ENCODE measurements around the gene DAZAP2. TPM values are rescaled to one million over a fixed set of nuclear protein-coding genes. Genes with fewer than 3 reads are reported as not detected.
A peak's percentile ranks its signal among the peaks of the same experiment; 100 is the strongest.

Gene DAZAP2
- total and polyA plus RNA-seq, 9 of the 15 experiments (the other 6 are each of a cell fraction or from before 2014, with no cell fraction given) = 116 to 668 (median 227) TPM

- peaks cover 34% of the 10 kb centered on the region for H3K79me2 ChIP-seq (ENCODE audit: control insufficient read depth, insufficient read depth, low read length)
- POLR2A ChIA-PET = interaction anchor here (0.6 kb wide), 1 partner anchor 1115 kb away, joined by 4 read pairs; no protein-coding TSS in a partner anchor
- H2AFZ ChIP-seq (ENCODE audit: low read depth, low read length) = no peak overlapping the region
- FAIRE-seq (no peak), ATAC-seq (no peak), DNase-seq (ENCODE audit: extremely low read depth in 1 of 4, low spot score in 3 of 4) (no peak)
- no peaks in the 10 kb centered on the region for H3K27me3 ChIP-seq (ENCODE audit: control insufficient read depth in 2 of 2, insufficient read depth in 2 of 2, low read length in 2 of 2)
- H3K36me3 ChIP-seq (ENCODE audit: control insufficient read depth, insufficient read depth, low read length) = peaks cover 66% of the 10 kb centered on the region
- H4K20me1 ChIP-seq (replicated peaks; ENCODE audit: control insufficient read depth, insufficient read depth, low read length) = no peaks in the 10 kb centered on the region; the same call in 1 of the 2 replicates
- intact Hi-C loops (cut with micrococcal nuclease) (no loop called here), in situ Hi-C loops (cut with MboI) (no loop called here)
- no peaks in the 10 kb centered on the region for H3K9me1 ChIP-seq (ENCODE audit: control insufficient read depth, insufficient read depth, low read length)
- H3K4me1 ChIP-seq (replicated peaks in 1 of 2; ENCODE audit: control insufficient read depth in 2 of 2, insufficient read depth in 2 of 2, low read length in 2 of 2) = peaks cover 4 to 39% of the 10 kb centered on the region in 2 experiments
- H3K4me3 ChIP-seq = no peak overlapping the region
- H3K9me3 ChIP-seq (replicated peaks; ENCODE audit: control insufficient read depth, insufficient read depth, low read depth, low read length) = no peaks in the 10 kb centered on the region
- TSS peak; percentile 14 for BruUV-seq (replicated peaks)
- no peak overlapping the region for H3K4me2 ChIP-seq (ENCODE audit: insufficient read depth, low read length)
- H3K27ac ChIP-seq (ENCODE audit: extremely low read depth, low read depth, low read length) = no peak overlapping the region
- CTCF ChIA-PET (ENCODE audit: low intra/inter-chr PET ratio) = no interaction called here
- WGBS (ENCODE audit: insufficient coverage, low coverage, missing lambda C conversion rate) = 84% methylated on average over 7 of the region's 7 CpGs
- H3K9ac ChIP-seq (ENCODE audit: insufficient read depth in 1 of 2, low read depth in 2 of 2, low read length in 2 of 2) = no peak overlapping the region
- TF ChIP-seq E2F5 (CRISPR knock-in tag; IDR thresholded peaks at IDR 0.05) = no peak
- TF ChIP-seq USF2 (CRISPR knock-in tag; IDR thresholded peaks at IDR 0.05) = no peak
- TF ChIP-seq MCM5 (IDR thresholded peaks at IDR 0.05; ENCODE audit: low read depth) = no peak
- TF ChIP-seq SETDB1 (IDR thresholded peaks at IDR 0.05; ENCODE audit: low read length) = no peak
- no peak for TF ChIP-seq ZNF444 (CRISPR knock-in tag; IDR thresholded peaks at IDR 0.05)
- no peak for TF ChIP-seq GTF3C2 (IDR thresholded peaks at IDR 0.05; ENCODE audit: borderline replicate concordance, extremely low read depth, insufficient read length)
- no peak for TF ChIP-seq MBD2 (IDR thresholded peaks at IDR 0.05; ENCODE audit: borderline replicate concordance, low read depth)
- TF ChIP-seq SP2 (IDR thresholded peaks at IDR 0.05; ENCODE audit: extremely low read depth, low read depth, low read length, poor library complexity, severe bottlenecking) = no peak
- no peak for TF ChIP-seq HNRNPH1 (optimal IDR thresholded peaks at IDR 0.05; ENCODE audit: low read depth, low read length)
- TF ChIP-seq ZKSCAN1 (IDR thresholded peaks at IDR 0.05; ENCODE audit: low read depth, low read length) = no peak
- no peak for TF ChIP-seq STAT6 (CRISPR knock-in tag; IDR thresholded peaks at IDR 0.05)
- no peak for TF ChIP-seq NELFE (IDR thresholded peaks at IDR 0.05; ENCODE audit: insufficient read depth, insufficient read length)
- no peak for TF ChIP-seq KHSRP (IDR thresholded peaks at IDR 0.05)
- TF ChIP-seq RBM17 (IDR thresholded peaks at IDR 0.05; ENCODE audit: borderline replicate concordance, low read depth, low read length) = no peak
- no peak for TF ChIP-seq HDAC2 (IDR thresholded peaks at IDR 0.05)
Measured at GRCh38 chr12:51242876-51243275, 4.2 kb downstream of the DAZAP2 start.

All from K562 (cell line).